TTC549 (cell line): Measurements from ENCODE around the gene NLRP1.

Experiments used
- FAIRE-seq: peaks from 2 replicates; lab custom pipeline; 2012; peaks lifted over from hg19 to GRCh38; lab: Jason Lieb, UNC

Gene NLRP1

GRCh38 chr17:5555254-5555653 lies 29.1 kb downstream of the NLRP1 start:
- FAIRE-seq, result no peak

- FAIRE-seq, result no peak
Observed at GRCh38 chr17:5553479-5553878, 30.8 kb downstream of the NLRP1 start.

GRCh38 chr17:5552841-5553240 lies 31.5 kb downstream of the NLRP1 start:
- no peak for FAIRE-seq

GRCh38 chr17:5545051-5545987 lies 39.0 kb downstream of the NLRP1 start:
- no peak for FAIRE-seq

- FAIRE-seq, result no peak
Observed at GRCh38 chr17:5544115-5544514, 40.2 kb downstream of the NLRP1 start.

GRCh38 chr17:5541610-5542202 lies 42.6 kb downstream of the NLRP1 start:
- no peak for FAIRE-seq

- no peak for FAIRE-seq
Observed at GRCh38 chr17:5540321-5540720, 44.0 kb downstream of the NLRP1 start.

GRCh38 chr17:5539286-5539685 lies 45.0 kb downstream of the NLRP1 start:
- no peak for FAIRE-seq

- FAIRE-seq, result no peak
Observed at GRCh38 chr17:5536866-5537650, 47.3 kb downstream of the NLRP1 start.

- FAIRE-seq, result no peak
Observed at GRCh38 chr17:5535436-5535835, 48.9 kb downstream of the NLRP1 start.

GRCh38 chr17:5533486-5534315 lies 50.6 kb downstream of the NLRP1 start:
- FAIRE-seq, result no peak

GRCh38 chr17:5532581-5532980 lies 51.7 kb downstream of the NLRP1 start:
- no peak for FAIRE-seq

- FAIRE-seq, result no peak
Observed at GRCh38 chr17:5531085-5531418, 53.3 kb downstream of the NLRP1 start.

GRCh38 chr17:5530265-5531084 lies 53.8 kb downstream of the NLRP1 start:
- FAIRE-seq, result no peak

- FAIRE-seq, result no peak
Observed at GRCh38 chr17:5527601-5528250, 56.6 kb downstream of the NLRP1 start.

- no peak for FAIRE-seq
Observed at GRCh38 chr17:5526821-5527598, 57.3 kb downstream of the NLRP1 start.

GRCh38 chr17:5523249-5523648 lies 61.1 kb downstream of the NLRP1 start:
- FAIRE-seq, result no peak

GRCh38 chr17:5522476-5522875 lies 61.8 kb downstream of the NLRP1 start:
- FAIRE-seq, result no peak

GRCh38 chr17:5516060-5516792 lies 68.1 kb downstream of the NLRP1 start:
- FAIRE-seq, result no peak
